ENCODE results near the gene RHBG.

DNA sequence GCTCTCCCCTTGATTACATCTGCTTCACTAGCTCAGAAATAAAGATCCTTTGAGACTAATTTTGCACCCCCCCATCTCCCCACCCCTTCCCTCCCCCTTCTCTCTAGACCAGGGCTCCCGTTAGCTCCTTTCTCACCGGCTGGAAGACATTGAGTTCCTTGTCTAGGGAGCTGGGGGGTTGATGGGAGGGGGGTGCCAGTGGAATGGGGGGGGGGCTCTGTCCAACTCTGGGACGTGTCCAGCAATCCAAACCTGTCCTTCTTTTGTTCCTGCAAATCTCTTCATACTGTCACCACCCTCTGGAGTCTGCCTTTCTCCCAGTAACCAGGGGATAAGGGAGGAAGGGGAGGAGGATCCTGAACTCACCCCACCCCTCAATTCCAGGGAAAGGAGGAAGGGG is 61.9 kb downstream of the RHBG start:
- TF ChIP-seq CTCF (IDR thresholded peaks at IDR 0.05) (no peak), ZFX (IDR thresholded peaks at IDR 0.05; ENCODE audit: borderline replicate concordance) (no peak)

All from 22Rv1 (cell line).